Ishikawa (cell line): ENCODE measurements around the gene ZER1.

Experiments used
- CEBPB ChIP-seq: IDR thresholded peaks from 2 replicates; pipeline ENCODE4 v1.6.1; 2012
- CREB1 ChIP-seq: IDR thresholded peaks from 2 replicates; pipeline ENCODE4 v1.6.1; 2012; ENCODE audit warnings: low read depth
- EGR1 ChIP-seq: IDR thresholded peaks from 2 replicates; pipeline ENCODE4 v1.6.1; 2012
- EP300 ChIP-seq: IDR thresholded peaks from 2 replicates; pipeline ENCODE4 v1.6.1; 2012; ENCODE audit warnings: borderline replicate concordance
- FOXM1 ChIP-seq: IDR thresholded peaks from 2 replicates; pipeline ENCODE4 v1.6.1; 2012; ENCODE audit warnings: low read depth, borderline replicate concordance
- NFIC ChIP-seq: IDR thresholded peaks from 2 replicates; pipeline ENCODE4 v1.6.1; 2012
- RAD21 ChIP-seq: IDR thresholded peaks from 2 replicates; pipeline ENCODE4 v1.6.1; 2012; ENCODE audit warnings: low read depth
- TAF1 ChIP-seq: IDR thresholded peaks from 2 replicates; pipeline ENCODE4 v1.6.1; 2012; ENCODE audit warnings: low read depth, mild to moderate bottlenecking
- TCF12 ChIP-seq: IDR thresholded peaks from 2 replicates; pipeline ENCODE4 v1.6.1; 2012; ENCODE audit warnings: low read depth
- TEAD4 ChIP-seq: IDR thresholded peaks from 2 replicates; pipeline ENCODE4 v1.6.1; 2012
- YY1 ChIP-seq: IDR thresholded peaks from 2 replicates; pipeline ENCODE4 v1.6.1; 2012; ENCODE audit warnings: low read depth
- ZBTB7A ChIP-seq: IDR thresholded peaks from 2 replicates; pipeline ENCODE4 v1.6.1; 2012; ENCODE audit warnings: low read depth
- TF ChIP-seq, protein P1 (sequence below): IDR thresholded peaks from 2 replicates; pipeline ENCODE4 v1.6.1; 2012; ENCODE audit warnings: low read depth, mild to moderate bottlenecking
- TF ChIP-seq, protein P2 (sequence below): IDR thresholded peaks from 2 replicates; pipeline ENCODE4 v1.6.1; 2012
- TF ChIP-seq, protein P3 (sequence below): IDR thresholded peaks from 2 replicates; pipeline ENCODE4 v1.6.1; 2012

The ZER1 gene

DNA sequence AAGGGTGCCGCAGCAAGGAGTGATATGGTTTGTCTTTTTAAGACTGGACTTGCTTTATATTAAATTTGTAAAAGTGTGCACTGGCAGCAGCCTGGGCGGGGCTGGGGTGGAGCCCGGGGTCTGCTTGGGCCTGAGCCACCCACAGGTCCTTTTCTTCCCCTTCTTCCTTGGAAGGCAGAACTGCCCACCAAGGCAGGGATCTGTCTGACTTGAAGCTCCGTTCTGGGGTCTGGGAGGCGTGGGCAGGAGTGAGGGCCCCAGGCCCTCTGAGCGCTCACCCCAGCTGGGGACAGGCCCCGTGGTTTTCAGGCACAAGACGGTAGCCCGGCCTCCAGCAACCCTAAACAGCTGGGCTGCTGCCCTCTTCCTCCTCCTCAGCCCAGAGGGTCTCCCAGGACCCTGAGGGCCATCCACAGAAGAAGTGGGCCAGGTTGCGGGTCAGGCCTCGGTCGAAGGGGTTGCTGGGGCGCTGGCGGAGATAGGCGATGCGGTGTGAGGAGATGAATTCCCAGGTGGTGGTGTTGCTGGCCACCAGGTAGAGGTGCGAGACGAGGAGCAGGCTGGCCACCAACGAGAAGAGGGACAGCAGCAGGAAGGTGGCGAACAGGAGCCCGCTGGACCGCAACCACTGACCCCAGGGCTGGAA is 50.8 kb downstream of the ZER1 start:
- TF ChIP-seq, protein P1, sequence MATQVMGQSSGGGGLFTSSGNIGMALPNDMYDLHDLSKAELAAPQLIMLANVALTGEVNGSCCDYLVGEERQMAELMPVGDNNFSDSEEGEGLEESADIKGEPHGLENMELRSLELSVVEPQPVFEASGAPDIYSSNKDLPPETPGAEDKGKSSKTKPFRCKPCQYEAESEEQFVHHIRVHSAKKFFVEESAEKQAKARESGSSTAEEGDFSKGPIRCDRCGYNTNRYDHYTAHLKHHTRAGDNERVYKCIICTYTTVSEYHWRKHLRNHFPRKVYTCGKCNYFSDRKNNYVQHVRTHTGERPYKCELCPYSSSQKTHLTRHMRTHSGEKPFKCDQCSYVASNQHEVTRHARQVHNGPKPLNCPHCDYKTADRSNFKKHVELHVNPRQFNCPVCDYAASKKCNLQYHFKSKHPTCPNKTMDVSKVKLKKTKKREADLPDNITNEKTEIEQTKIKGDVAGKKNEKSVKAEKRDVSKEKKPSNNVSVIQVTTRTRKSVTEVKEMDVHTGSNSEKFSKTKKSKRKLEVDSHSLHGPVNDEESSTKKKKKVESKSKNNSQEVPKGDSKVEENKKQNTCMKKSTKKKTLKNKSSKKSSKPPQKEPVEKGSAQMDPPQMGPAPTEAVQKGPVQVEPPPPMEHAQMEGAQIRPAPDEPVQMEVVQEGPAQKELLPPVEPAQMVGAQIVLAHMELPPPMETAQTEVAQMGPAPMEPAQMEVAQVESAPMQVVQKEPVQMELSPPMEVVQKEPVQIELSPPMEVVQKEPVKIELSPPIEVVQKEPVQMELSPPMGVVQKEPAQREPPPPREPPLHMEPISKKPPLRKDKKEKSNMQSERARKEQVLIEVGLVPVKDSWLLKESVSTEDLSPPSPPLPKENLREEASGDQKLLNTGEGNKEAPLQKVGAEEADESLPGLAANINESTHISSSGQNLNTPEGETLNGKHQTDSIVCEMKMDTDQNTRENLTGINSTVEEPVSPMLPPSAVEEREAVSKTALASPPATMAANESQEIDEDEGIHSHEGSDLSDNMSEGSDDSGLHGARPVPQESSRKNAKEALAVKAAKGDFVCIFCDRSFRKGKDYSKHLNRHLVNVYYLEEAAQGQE = peak; percentile 37; the same call in 1 of the 2 replicates
- TF ChIP-seq TEAD4 (no peak), NFIC (no peak), EP300 (no peak), YY1 (no peak)
- TF ChIP-seq, protein P2, sequence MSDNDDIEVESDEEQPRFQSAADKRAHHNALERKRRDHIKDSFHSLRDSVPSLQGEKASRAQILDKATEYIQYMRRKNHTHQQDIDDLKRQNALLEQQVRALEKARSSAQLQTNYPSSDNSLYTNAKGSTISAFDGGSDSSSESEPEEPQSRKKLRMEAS = no peak

DNA sequence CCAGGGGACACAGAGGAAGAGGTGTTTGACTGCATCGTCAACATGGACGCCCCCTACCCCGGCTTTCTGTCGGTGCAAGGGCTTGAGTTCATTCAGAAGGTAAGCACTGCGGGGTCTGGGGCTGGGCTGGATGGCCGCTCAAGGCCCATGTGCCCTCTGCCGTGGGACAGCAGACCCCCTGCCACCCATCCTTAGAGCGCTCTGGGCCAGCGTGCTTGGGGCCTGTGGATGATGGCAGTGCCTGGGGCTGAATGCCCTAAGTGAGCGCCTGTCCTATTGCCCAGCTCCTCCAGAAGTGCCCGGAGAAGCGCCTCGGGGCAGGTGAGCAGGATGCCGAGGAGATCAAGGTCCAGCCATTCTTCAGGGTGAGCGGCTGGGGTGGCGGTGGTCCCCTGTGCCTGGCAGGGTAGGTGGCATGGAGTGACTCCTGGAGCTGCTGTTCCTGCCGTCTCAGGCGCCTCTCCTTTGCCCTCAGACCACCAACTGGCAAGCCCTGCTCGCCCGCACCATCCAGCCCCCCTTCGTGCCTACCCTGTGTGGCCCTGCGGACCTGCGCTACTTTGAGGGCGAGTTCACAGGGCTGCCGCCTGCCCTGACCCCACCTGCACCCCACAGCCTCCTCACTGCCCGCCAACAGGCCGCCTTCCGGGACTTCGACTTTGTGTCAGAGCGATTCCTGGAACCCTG is 51.7 kb downstream of the ZER1 start:
- no peak for TF ChIP-seq YY1
- TF ChIP-seq TAF1 = no peak
- TF ChIP-seq ZBTB7A = no peak
- TF ChIP-seq, protein P1 = no peak

DNA sequence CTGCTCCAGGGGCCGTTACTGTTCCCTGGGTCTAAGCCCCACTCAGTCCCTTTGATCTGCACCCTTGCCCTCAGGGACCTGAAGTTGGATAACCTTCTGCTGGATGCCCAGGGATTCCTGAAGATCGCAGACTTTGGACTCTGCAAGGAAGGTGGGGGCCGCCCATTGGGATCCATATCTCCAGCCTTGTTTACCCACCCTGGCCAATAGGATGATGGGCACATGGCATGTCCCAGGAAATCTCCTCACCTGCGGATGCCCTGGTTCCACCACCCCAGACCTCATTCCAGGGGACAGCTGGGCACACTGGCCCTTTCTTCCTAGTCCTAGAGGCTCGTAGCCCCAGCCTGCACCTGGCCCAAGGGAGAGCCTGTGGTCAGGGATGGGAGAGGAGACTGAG is 53.3 kb downstream of the ZER1 start:
- TF ChIP-seq TEAD4 (no peak), TAF1 (no peak), RAD21 (no peak), TCF12 (no peak), ZBTB7A (no peak), EP300 (no peak), CREB1 (no peak), EGR1 (no peak), FOXM1 (no peak), YY1 (no peak), CEBPB (no peak), NFIC (no peak)
- TF ChIP-seq, protein P3, sequence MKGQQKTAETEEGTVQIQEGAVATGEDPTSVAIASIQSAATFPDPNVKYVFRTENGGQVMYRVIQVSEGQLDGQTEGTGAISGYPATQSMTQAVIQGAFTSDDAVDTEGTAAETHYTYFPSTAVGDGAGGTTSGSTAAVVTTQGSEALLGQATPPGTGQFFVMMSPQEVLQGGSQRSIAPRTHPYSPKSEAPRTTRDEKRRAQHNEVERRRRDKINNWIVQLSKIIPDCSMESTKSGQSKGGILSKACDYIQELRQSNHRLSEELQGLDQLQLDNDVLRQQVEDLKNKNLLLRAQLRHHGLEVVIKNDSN = no peak
- TF ChIP-seq, protein P1 = no peak
- TF ChIP-seq, protein P2 = no peak

DNA sequence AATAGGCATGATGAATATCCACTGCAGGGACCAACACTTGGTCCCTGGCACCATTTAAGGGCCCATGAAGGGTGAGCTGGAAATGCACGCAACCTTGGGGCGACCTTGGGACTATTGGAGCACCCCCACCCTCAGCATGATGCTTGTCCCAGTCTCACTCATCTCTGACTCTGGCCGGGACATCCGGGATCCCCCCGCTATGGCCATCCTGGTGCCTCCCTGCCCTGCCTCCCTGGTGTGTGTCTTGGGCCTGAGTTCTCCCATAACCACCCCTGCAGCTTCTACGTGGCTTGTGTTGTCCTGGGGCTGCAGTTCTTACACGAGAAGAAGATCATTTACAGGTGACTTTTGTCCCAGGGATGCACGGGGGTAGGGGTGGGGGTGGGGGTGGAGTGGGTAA is 53.7 kb downstream of the ZER1 start:
- TF ChIP-seq, protein P1 = no peak
- TF ChIP-seq YY1 = no peak
- no peak for TF ChIP-seq NFIC
- no peak for TF ChIP-seq CEBPB
- TF ChIP-seq TCF12 = no peak
- TF ChIP-seq, protein P3 = no peak
- no peak for TF ChIP-seq ZBTB7A
- TF ChIP-seq EP300 = no peak
- TF ChIP-seq FOXM1 = no peak
- TF ChIP-seq TAF1 = no peak
- TF ChIP-seq RAD21 = no peak
- no peak for TF ChIP-seq TEAD4
- TF ChIP-seq, protein P2 = no peak
- no peak for TF ChIP-seq CREB1
- TF ChIP-seq EGR1 = no peak
